SU-DHL-6 (cell line): ENCODE data around the gene TESK2.

ENCODE experiments used
- H2AFZ ChIP-seq: fragments of 200-600 bp; sonication (generic); 2 replicates; pipeline ENCODE4 v1.6.1; 2014; ENCODE audit warnings: low read depth, mild to moderate bottlenecking, moderate library complexity, mixed read lengths, antibody characterized with exemption, low read length; ENCODE audit not compliant: severe bottlenecking
- H3F3A ChIP-seq: fragments of 200-600 bp; shearing (Covaris generic); 2 replicates; pipeline ENCODE4 v1.6.0; 2016; ENCODE audit warnings: antibody characterized with exemption, mild to moderate bottlenecking; ENCODE audit not compliant: insufficient read depth
- H3K27ac ChIP-seq: fragments of 200-600 bp; sonication (generic); 2 replicates; pipeline ENCODE4 v1.5.1; 2016; ENCODE audit warnings: low read depth, mild to moderate bottlenecking, low read length, moderate library complexity, mixed read lengths
- H3K27me3 ChIP-seq: fragments of 200-600 bp; sonication (generic), shearing (Covaris generic); 2 replicates; pipeline ENCODE4 v1.6.0; 2014; ENCODE audit warnings: mild to moderate bottlenecking, low read length
- H3K36me3 ChIP-seq: fragments of 200-600 bp; sonication (generic); 2 replicates; pipeline ENCODE4 v1.6.1; 2014; ENCODE audit warnings: mild to moderate bottlenecking, low read length, mixed read lengths
- H3K4me2 ChIP-seq: fragments of 300-600, 200-600 bp; shearing (Covaris generic), sonication (generic); 2 replicates; pipeline ENCODE4 v1.6.0; 2014; ENCODE audit warnings: low read length, low read depth, mild to moderate bottlenecking; ENCODE audit not compliant: poor library complexity, severe bottlenecking
- H3K4me3 ChIP-seq: fragments of 200-600 bp; sonication (generic); 2 replicates; pipeline ENCODE4 v1.5.1; 2014; ENCODE audit warnings: antibody characterized with exemption, low read length, mild to moderate bottlenecking, mixed read lengths; ENCODE audit not compliant: insufficient read depth, poor library complexity, severe bottlenecking
- H3K79me2 ChIP-seq: fragments of 200-600 bp; sonication (generic); 2 replicates; pipeline ENCODE4 v1.6.1; 2014; ENCODE audit warnings: mild to moderate bottlenecking, low read length, moderate library complexity; ENCODE audit not compliant: insufficient read depth
- H3K9ac ChIP-seq: fragments of 200-600 bp; sonication (generic); 2 replicates; pipeline ENCODE4 v1.7.0; 2014; ENCODE audit warnings: mild to moderate bottlenecking, low read length
- H3K9me2 ChIP-seq: fragments of 200-600 bp; sonication (generic); replicated peaks from 2 replicates; pipeline ENCODE4 v1.6.1; 2014; ENCODE audit warnings: low read length; ENCODE audit not compliant: insufficient read depth
- H3K9me3 ChIP-seq: fragments of 200-600 bp; sonication (generic); 2 replicates; pipeline ENCODE4 v1.6.1; 2014; ENCODE audit warnings: low read length, mixed read lengths; ENCODE audit not compliant: insufficient read depth
- H4K20me1 ChIP-seq: fragments of 200-600 bp; sonication (generic); 2 replicates; pipeline ENCODE4 v1.6.1; 2014; ENCODE audit warnings: low read depth, mild to moderate bottlenecking, antibody characterized with exemption, low read length, moderate library complexity, mixed read lengths
- CTCF ChIP-seq: fragments of 200-600 bp; sonication (generic); IDR thresholded peaks from one replicate; pipeline ENCODE4 v1.5.1; 2017; ENCODE audit warnings: antibody characterized with exemption, mild to moderate bottlenecking, low read length, moderate library complexity; ENCODE audit not compliant: insufficient read depth, poor library complexity, severe bottlenecking
- EZH2phosphoT487 ChIP-seq: fragments of 200-600 bp; sonication (generic), shearing (Covaris generic); conservative IDR thresholded peaks from 2 replicates; pipeline ENCODE4 v1.6.1; 2018; ENCODE audit warnings: mild to moderate bottlenecking, antibody characterized with exemption, low read length, moderate library complexity, mixed read lengths

The TESK2 gene

GRCh38 chr1:45346473-45346872 is 144.5 kb downstream of the TESK2 start:
- no peak overlapping the region for H3K9ac ChIP-seq
- no peak overlapping the region for H2AFZ ChIP-seq
- H3K27me3 ChIP-seq, result no peaks in the 10 kb centered on the region
- TF ChIP-seq CTCF (no peak), EZH2phosphoT487 (no peak)
- H3K9me2 ChIP-seq, result no peaks in the 10 kb centered on the region
- H3K9me3 ChIP-seq, result no peaks in the 10 kb centered on the region
- H3F3A ChIP-seq, result 0 out of 2 replicates have a peak, but pooled peaks cover 9% of the 10 kb centered on the region
- no peaks in the 10 kb centered on the region for H4K20me1 ChIP-seq
- H3K4me3 ChIP-seq, result no peak overlapping the region
- H3K4me2 ChIP-seq, result no peak overlapping the region
- no peak overlapping the region for H3K27ac ChIP-seq
- H3K36me3 ChIP-seq, result peaks cover 8% of the 10 kb centered on the region; the same call in 1 of the 2 replicates
- peaks cover 7% of the 10 kb centered on the region for H3K79me2 ChIP-seq

- Histone ChIP-seq H3K27ac (no peak overlapping the region), H3F3A (0 out of 2 replicates have a peak, but pooled peaks cover 9% of the 10 kb centered on the region), H3K4me3 (no peak overlapping the region), H3K4me2 (no peak overlapping the region), H3K79me2 (peaks cover 19% of the 10 kb centered on the region), H3K9me2 (no peaks in the 10 kb centered on the region), H3K27me3 (no peaks in the 10 kb centered on the region), H3K36me3 (peaks cover 8% of the 10 kb centered on the region; the same call in 1 of the 2 replicates), H2AFZ (no peak overlapping the region), H3K9ac (no peak overlapping the region), H4K20me1 (no peaks in the 10 kb centered on the region), H3K9me3 (no peaks in the 10 kb centered on the region)
- no peak for TF ChIP-seq CTCF
- no peak for TF ChIP-seq EZH2phosphoT487
Observed at GRCh38 chr1:45345014-45345413, 145.9 kb downstream of the TESK2 start.

- Histone ChIP-seq H3K9ac (no peak overlapping the region), H3K27me3 (no peaks in the 10 kb centered on the region), H3K36me3 (peaks cover 8% of the 10 kb centered on the region; the same call in 1 of the 2 replicates), H3K9me3 (no peaks in the 10 kb centered on the region), H2AFZ (no peak overlapping the region), H3K4me3 (no peak overlapping the region), H3K9me2 (no peaks in the 10 kb centered on the region), H3K4me2 (no peak overlapping the region), H3K27ac (no peak overlapping the region), H3F3A (0 out of 2 replicates have a peak, but pooled peaks cover 9% of the 10 kb centered on the region), H4K20me1 (no peaks in the 10 kb centered on the region), H3K79me2 (peaks cover 22% of the 10 kb centered on the region)
- TF ChIP-seq CTCF, result no peak
- TF ChIP-seq EZH2phosphoT487, result no peak
Observed at GRCh38 chr1:45344499-45344898, 146.5 kb downstream of the TESK2 start.
